Peyer's patch (tissue), 4 donors: ENCODE results near the gene ZNF367. TPM values are rescaled to one million over a fixed set of nuclear protein-coding genes. Genes with fewer than 3 reads are reported as not detected.

ENCODE experiments used
- DNase-seq, 3 donors: peaks; one replicate each; pipeline ENCODE4 v3.0.0-alpha.2; 2017 to 2019
- H3K27ac ChIP-seq, 4 donors: fragments of 200-600 bp; sonication (generic); one replicate each; pipeline ENCODE4 v1.5.1; 2016 to 2019
- H3K27me3 ChIP-seq, 2 donors: fragments of 200-600 bp; sonication (generic); one replicate each; pipeline ENCODE4 v1.5.1; 2019
- H3K36me3 ChIP-seq, 3 donors: fragments of 200-600 bp; sonication (generic); one replicate each; pipeline ENCODE4 v1.5.1; 2016 to 2019
- H3K4me1 ChIP-seq, 4 donors: fragments of 200-600 bp; sonication (generic); one replicate each; pipeline ENCODE4 v1.5.1; 2016 to 2019
- H3K4me3 ChIP-seq, 4 donors: fragments of 200-600 bp; sonication (generic); 1 replicate in 3 of 4; 2 replicates in 1 of 4; pipeline ENCODE4 v1.5.1; 2016 to 2019; ENCODE audit warnings: mild to moderate bottlenecking in 1 of 4
- H3K9me3 ChIP-seq, 4 donors: fragments of 200-600 bp; sonication (generic); one replicate each; pipeline ENCODE4 v1.5.1; 2016 to 2019; ENCODE audit warnings: mild to moderate bottlenecking in 1 of 4
- POLR2A ChIP-seq, 2 donors: fragments of 450-650 bp; IDR thresholded peaks; one replicate each; pipeline ENCODE4 v1.5.1; 2017; ENCODE audit warnings: antibody characterized with exemption in 2 of 2, mild to moderate bottlenecking in 2 of 2, moderate library complexity in 2 of 2
- total RNA-seq, 4 donors: library from RNA; depleted of rRNA; stranded (reverse); fragments of >200 nt; gene quantifications; one replicate each; pipeline ENCODE4 v1.1.0, GENCODE V29; 2016
- TF ChIP-seq, protein P1 (sequence below), 6 experiments: fragments of 450-650 bp in 4 of 6; fragments of 200-600 bp in 2 of 6; sonication (generic) in 1 of 6; IDR thresholded peaks; one replicate each; pipeline ENCODE4 v1.5.1; 2017 to 2019; ENCODE audit warnings: antibody characterized with exemption in 6 of 6, mild to moderate bottlenecking in 3 of 6, moderate library complexity in 1 of 6

The ZNF367 gene
- total RNA-seq, 4 donors from 2014 or later = 1.5 to 7.4 (median 3.4) TPM

DNA sequence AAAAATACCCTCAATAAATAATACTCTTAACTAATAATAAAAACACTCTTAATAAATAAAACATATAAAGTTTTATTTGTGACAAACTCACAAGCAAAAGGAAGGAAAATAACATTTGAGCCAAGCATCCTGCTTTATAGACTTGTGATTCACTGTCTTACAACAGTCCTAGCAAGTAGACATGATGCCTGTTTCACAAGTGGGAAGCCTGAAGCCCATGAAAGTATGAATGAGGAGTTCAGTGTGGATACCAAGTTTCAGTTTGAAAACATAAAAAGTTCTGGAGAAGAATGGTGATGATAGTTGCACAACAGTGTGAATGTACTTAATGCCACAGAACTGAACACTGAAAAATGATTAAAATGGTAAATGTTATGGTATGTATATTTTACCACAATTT, 42.7 kb upstream of the ZNF367 start:
- Histone ChIP-seq H3K4me3 (no peak overlapping the region), H3K36me3 (peaks cover 0 to 1% (median 0%) of the 10 kb centered on the region in 3 donors), H3K27ac (no peak overlapping the region), H3K4me1 (no peaks in the 10 kb centered on the region), H3K27me3 (no peaks in the 10 kb centered on the region), H3K9me3 (no peaks in the 10 kb centered on the region)
- no peak for TF ChIP-seq POLR2A (IDR thresholded peaks at IDR 0.05)
- TF ChIP-seq, protein P1, sequence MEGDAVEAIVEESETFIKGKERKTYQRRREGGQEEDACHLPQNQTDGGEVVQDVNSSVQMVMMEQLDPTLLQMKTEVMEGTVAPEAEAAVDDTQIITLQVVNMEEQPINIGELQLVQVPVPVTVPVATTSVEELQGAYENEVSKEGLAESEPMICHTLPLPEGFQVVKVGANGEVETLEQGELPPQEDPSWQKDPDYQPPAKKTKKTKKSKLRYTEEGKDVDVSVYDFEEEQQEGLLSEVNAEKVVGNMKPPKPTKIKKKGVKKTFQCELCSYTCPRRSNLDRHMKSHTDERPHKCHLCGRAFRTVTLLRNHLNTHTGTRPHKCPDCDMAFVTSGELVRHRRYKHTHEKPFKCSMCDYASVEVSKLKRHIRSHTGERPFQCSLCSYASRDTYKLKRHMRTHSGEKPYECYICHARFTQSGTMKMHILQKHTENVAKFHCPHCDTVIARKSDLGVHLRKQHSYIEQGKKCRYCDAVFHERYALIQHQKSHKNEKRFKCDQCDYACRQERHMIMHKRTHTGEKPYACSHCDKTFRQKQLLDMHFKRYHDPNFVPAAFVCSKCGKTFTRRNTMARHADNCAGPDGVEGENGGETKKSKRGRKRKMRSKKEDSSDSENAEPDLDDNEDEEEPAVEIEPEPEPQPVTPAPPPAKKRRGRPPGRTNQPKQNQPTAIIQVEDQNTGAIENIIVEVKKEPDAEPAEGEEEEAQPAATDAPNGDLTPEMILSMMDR (IDR thresholded peaks at IDR 0.05) = no peak
- no peak for DNase-seq

DNA sequence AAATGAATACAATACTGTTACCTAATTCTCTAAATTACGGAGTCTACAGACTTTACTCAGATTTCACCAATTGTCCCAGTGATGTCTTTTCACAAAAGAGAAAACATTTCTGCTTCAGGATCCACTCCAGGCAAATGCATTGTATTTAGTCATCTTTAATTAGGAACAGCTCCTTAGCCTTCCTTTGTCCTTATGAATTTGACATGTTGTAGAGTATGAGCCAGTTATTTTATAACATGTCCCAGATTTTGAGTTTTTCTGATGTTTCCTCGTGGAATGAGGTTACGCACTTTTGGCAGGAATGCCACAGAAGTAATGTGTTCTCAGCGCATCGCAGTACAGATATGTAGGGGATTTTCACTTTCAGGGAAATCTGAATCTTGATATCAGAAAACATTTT, 42.3 kb upstream of the ZNF367 start:
- no peak for DNase-seq
- Histone ChIP-seq H3K4me1 (no peaks in the 10 kb centered on the region), H3K27ac (no peak overlapping the region), H3K9me3 (no peaks in the 10 kb centered on the region), H3K4me3 (no peak overlapping the region), H3K36me3 (no peaks in the 10 kb centered on the region), H3K27me3 (no peaks in the 10 kb centered on the region)
- TF ChIP-seq, protein P1 (IDR thresholded peaks at IDR 0.05) = no peak
- no peak for TF ChIP-seq POLR2A (IDR thresholded peaks at IDR 0.05)

DNA sequence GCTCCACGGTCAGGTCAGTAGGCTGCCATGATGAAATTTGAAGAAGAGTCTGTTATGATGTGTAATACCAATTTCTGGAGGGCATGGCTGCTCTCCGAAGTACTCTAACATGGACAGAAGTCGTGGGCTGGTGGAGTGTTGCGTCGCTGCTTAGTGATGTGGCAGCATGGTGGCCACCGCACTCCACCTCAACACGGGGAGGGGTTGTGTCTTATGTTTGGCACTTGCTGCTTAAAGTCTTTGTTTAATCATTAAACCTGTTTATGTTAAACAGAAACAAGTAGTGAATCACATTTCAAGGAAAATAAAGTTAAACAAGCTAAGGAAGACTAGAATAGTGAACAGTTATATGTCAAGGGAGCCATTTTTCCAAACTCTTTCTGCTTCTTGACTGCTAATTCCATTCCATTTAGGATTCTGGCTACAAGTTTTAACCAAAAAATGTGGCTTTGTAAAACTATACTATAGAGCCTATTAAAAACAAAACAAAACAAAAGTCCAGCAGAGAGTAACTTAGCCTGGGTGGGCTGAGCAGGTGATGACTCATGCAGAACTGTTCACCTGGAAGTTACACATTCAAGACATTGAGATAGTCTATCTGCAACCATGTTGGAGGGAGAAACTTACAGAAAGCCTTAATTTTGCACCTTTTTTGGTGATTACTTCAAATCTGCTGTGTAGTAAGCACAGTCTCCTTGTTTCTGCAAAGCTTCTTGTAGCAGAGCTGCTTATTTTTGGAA, 41.3 kb upstream of the ZNF367 start:
- H3K9me3 ChIP-seq = no peaks in the 10 kb centered on the region
- no peaks in the 10 kb centered on the region for H3K4me1 ChIP-seq
- H3K36me3 ChIP-seq = no peaks in the 10 kb centered on the region
- no peak overlapping the region for H3K4me3 ChIP-seq
- no peak overlapping the region for H3K27ac ChIP-seq
- H3K27me3 ChIP-seq = no peaks in the 10 kb centered on the region
- no peak for TF ChIP-seq POLR2A (IDR thresholded peaks at IDR 0.05)
- TF ChIP-seq, protein P1 (IDR thresholded peaks at IDR 0.05) = no peak
- DNase-seq = no peak

DNA sequence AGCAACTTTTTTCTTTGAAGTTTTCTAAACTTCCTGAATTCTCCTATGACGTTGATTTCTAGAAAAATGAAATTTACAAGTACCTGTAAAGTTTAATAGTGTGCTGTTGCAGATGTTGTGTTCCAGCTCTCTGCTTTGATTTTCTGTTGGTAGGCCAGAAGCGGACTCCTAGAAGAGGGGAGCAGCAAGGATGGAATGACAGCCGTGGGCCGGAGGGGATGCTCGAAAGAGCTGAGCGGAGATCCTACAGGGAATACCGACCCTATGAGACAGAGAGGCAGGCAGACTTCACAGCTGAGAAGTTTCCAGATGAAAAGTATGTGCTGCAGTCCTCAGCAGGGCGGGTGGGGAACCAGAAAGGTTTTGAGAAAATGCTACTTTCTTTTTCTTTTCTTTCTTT, 40.1 kb upstream of the ZNF367 start:
- DNase-seq = no peak
- H3K4me3 ChIP-seq = no peak overlapping the region
- H3K36me3 ChIP-seq = no peaks in the 10 kb centered on the region
- no peaks in the 10 kb centered on the region for H3K4me1 ChIP-seq
- no peaks in the 10 kb centered on the region for H3K27me3 ChIP-seq
- no peak overlapping the region for H3K27ac ChIP-seq
- TF ChIP-seq, protein P1 (IDR thresholded peaks at IDR 0.05) = no peak
- no peak for TF ChIP-seq POLR2A (IDR thresholded peaks at IDR 0.05)
- H3K9me3 ChIP-seq = no peaks in the 10 kb centered on the region

DNA sequence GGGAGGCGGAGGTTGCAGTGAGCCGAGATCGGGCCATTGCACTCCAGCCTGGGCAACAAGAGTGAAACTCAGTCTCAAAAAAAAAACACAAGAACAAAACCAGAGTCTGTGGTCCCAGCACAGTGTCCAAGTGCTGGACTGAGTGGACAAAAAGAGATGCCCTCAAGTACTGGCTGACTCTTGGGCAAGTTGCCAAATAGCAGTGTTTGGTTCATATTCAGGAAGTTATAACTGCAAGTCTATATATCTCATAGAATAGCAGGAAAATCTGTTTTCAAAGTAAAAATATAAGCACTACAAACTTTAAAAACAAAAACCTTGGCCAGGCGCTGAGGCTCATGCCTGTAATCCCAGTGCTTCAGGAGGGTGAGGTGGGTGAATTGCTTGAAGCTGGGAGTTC, 39.1 kb upstream of the ZNF367 start:
- no peaks in the 10 kb centered on the region for H3K36me3 ChIP-seq
- no peak overlapping the region for H3K27ac ChIP-seq
- H3K4me1 ChIP-seq = no peaks in the 10 kb centered on the region
- DNase-seq = no peak
- no peak overlapping the region for H3K4me3 ChIP-seq
- H3K9me3 ChIP-seq = no peaks in the 10 kb centered on the region
- TF ChIP-seq, protein P1 (IDR thresholded peaks at IDR 0.05) = no peak
- TF ChIP-seq POLR2A (IDR thresholded peaks at IDR 0.05) = no peak
- no peaks in the 10 kb centered on the region for H3K27me3 ChIP-seq
